Tibial nerve (tissue), 4 donors: ENCODE measurements around the gene CLASP1.

Experiments
- EP300 ChIP-seq, 2 donors: sonication (generic); formaldehyde crosslinking; IDR thresholded peaks; one replicate each; pipeline ENCODE4 v1.6.1; 2017; ENCODE audit warnings: antibody characterized with exemption in 2 of 2, mild to moderate bottlenecking in 1 of 2
- POLR2A ChIP-seq, 2 donors: fragments of 450-650 bp; IDR thresholded peaks; one replicate each; pipeline ENCODE4 v1.6.1; 2017; ENCODE audit warnings: antibody characterized with exemption in 2 of 2, mild to moderate bottlenecking in 2 of 2, moderate library complexity in 2 of 2
- TF ChIP-seq, protein P1 (sequence below), 5 experiments: fragments of 200-600 bp in 3 of 5; fragments of 450-650 bp in 2 of 5; sonication (generic) in 3 of 5; IDR thresholded peaks; one replicate each; pipeline ENCODE4 v1.5.1; 2016 to 2019; ENCODE audit warnings: antibody characterized with exemption in 5 of 5, mild to moderate bottlenecking in 3 of 5, moderate library complexity in 2 of 5

- TF ChIP-seq, protein P1, sequence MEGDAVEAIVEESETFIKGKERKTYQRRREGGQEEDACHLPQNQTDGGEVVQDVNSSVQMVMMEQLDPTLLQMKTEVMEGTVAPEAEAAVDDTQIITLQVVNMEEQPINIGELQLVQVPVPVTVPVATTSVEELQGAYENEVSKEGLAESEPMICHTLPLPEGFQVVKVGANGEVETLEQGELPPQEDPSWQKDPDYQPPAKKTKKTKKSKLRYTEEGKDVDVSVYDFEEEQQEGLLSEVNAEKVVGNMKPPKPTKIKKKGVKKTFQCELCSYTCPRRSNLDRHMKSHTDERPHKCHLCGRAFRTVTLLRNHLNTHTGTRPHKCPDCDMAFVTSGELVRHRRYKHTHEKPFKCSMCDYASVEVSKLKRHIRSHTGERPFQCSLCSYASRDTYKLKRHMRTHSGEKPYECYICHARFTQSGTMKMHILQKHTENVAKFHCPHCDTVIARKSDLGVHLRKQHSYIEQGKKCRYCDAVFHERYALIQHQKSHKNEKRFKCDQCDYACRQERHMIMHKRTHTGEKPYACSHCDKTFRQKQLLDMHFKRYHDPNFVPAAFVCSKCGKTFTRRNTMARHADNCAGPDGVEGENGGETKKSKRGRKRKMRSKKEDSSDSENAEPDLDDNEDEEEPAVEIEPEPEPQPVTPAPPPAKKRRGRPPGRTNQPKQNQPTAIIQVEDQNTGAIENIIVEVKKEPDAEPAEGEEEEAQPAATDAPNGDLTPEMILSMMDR (IDR thresholded peaks at IDR 0.05), result no peak
- TF ChIP-seq POLR2A (IDR thresholded peaks at IDR 0.05), result no peak
- no peak for TF ChIP-seq EP300 (IDR thresholded peaks at IDR 0.05)
Measured at GRCh38 chr2:121372082-121372481, 277.2 kb downstream of the CLASP1 start.
